ENCODE results near the gene ANKFN1.

ANKFN1 gene

DNA sequence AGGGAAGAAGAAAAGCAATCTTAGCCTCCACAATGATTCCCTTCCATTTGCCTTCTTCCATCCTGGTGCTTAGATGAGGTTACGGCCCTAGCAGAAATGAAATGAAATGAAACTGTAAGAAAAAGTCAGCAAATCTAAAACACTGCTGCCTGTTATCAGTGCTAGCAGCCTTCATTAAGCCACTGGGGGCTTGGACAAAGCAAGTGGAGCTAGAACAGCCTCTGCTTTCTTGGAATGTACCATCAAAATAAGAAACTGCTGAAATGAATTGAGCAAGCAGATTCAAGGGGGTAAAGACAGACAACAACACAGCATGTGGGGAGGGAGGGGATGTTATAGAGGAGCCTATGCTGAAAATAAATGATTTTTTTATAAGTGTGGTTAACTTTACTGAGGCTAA is 5.1 kb downstream of the ANKFN1 start:
- in situ Hi-C loops (cut with MboI; ENCODE audit: low pct_unique_long_range_greater_than_20kb, low sequenced_read_pairs, unreplicated experiment), result no loop called here
- TF ChIP-seq, protein P1, sequence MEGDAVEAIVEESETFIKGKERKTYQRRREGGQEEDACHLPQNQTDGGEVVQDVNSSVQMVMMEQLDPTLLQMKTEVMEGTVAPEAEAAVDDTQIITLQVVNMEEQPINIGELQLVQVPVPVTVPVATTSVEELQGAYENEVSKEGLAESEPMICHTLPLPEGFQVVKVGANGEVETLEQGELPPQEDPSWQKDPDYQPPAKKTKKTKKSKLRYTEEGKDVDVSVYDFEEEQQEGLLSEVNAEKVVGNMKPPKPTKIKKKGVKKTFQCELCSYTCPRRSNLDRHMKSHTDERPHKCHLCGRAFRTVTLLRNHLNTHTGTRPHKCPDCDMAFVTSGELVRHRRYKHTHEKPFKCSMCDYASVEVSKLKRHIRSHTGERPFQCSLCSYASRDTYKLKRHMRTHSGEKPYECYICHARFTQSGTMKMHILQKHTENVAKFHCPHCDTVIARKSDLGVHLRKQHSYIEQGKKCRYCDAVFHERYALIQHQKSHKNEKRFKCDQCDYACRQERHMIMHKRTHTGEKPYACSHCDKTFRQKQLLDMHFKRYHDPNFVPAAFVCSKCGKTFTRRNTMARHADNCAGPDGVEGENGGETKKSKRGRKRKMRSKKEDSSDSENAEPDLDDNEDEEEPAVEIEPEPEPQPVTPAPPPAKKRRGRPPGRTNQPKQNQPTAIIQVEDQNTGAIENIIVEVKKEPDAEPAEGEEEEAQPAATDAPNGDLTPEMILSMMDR (IDR thresholded peaks at IDR 0.05; ENCODE audit: extremely low read depth, insufficient read depth, missing control alignments), result no peak
- DNase-seq (ENCODE audit: low spot score), result no peak

GRCh38 chr17:56158915-56159825 is 5.9 kb downstream of the ANKFN1 start:
- in situ Hi-C loops (cut with MboI; ENCODE audit: low pct_unique_long_range_greater_than_20kb, low sequenced_read_pairs, unreplicated experiment), result no loop called here
- TF ChIP-seq, protein P1 (IDR thresholded peaks at IDR 0.05; ENCODE audit: extremely low read depth, insufficient read depth, missing control alignments), result no peak
- DNase-seq (ENCODE audit: low spot score), result no peak

DNA sequence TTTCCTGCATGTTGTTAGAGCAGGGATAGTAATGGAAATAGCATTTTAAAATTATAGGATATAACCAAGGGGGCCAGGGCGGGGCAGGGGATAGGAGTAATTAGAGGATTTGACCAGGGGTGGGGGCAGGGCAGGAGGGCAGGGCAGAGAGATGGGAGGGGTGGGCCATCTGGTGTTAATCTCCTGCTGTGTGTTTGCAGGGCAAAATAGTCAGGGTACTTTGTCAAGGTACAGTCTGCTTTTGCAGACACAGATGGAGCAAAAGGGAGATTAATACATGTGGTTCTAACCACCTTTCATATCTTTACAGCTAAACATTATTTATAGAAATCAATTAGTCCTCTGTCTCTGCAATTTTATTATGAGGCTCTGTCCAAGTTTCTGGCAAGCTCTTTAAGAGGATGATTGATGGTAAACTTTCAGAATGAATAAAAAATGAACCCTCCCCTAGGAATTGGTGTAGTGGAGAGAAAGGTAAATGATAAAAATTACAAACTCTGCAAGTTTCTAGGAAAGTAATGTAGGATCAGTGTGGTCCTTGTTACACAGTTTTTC is 6.6 kb downstream of the ANKFN1 start:
- DNase-seq (ENCODE audit: low spot score), result no peak
- TF ChIP-seq, protein P1 (IDR thresholded peaks at IDR 0.05; ENCODE audit: extremely low read depth, insufficient read depth, missing control alignments), result no peak
- in situ Hi-C loops (cut with MboI; ENCODE audit: low pct_unique_long_range_greater_than_20kb, low sequenced_read_pairs, unreplicated experiment), result no loop called here

DNA sequence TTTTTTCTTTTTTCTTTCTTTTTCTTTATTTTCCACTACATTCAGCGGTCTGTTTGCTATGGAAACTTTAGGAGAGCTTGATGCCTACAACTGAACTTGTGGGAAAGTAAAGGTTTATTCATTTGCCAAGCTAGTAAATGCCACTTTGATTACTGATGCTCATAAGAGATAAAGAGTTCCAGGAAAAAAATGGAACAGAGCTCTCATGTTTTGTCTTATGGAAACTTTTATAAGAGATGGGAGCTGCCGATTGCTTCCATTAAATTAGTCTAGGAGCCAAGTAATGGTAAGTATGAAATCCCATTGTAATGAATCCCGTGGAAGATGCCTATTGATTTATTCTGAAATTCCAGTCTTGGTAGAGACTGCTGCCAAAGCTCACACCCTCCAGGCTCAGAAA is 7.1 kb downstream of the ANKFN1 start:
- TF ChIP-seq, protein P1 (IDR thresholded peaks at IDR 0.05; ENCODE audit: extremely low read depth, insufficient read depth, missing control alignments), result no peak
- DNase-seq (ENCODE audit: low spot score), result no peak
- in situ Hi-C loops (cut with MboI; ENCODE audit: low pct_unique_long_range_greater_than_20kb, low sequenced_read_pairs, unreplicated experiment), result no loop called here

DNA sequence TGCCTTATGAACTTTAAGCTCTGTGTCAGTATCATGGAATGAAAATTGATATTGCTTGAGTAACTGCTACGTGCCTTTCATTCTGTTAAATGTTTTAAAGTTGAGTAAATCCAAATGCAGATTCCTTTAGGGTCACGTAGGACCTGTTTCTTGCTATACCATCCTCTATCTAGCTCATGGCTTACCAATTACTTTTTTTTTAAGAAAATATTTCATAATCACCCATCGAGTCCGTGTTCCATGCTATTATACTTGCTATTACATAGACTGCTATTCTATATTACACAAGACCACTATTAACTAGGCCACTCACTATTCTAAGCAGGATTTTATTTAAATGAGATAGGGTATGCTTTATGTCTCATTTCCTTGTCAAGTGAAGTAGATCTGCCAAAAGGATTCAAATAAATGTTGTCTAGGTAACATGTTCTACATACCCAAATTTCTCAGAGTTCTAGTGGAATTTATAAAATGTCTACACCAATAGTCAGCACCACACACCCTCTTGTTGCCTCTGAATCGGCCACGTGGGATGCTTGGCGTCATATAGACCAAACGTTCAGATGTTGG is 11.9 kb downstream of the ANKFN1 start:
- in situ Hi-C loops (cut with MboI; ENCODE audit: low pct_unique_long_range_greater_than_20kb, low sequenced_read_pairs, unreplicated experiment), result no loop called here
- TF ChIP-seq, protein P1 (IDR thresholded peaks at IDR 0.05; ENCODE audit: extremely low read depth, insufficient read depth, missing control alignments), result no peak
- DNase-seq (ENCODE audit: low spot score), result no peak

- DNase-seq (ENCODE audit: low spot score), result no peak
- in situ Hi-C loops (cut with MboI; ENCODE audit: low pct_unique_long_range_greater_than_20kb, low sequenced_read_pairs, unreplicated experiment), result no loop called here
- TF ChIP-seq, protein P1 (IDR thresholded peaks at IDR 0.05; ENCODE audit: extremely low read depth, insufficient read depth, missing control alignments), result no peak
Measured at GRCh38 chr17:56167491-56167890, 14.2 kb downstream of the ANKFN1 start.

Measured in GM13977 (cell line).